CD4-positive, alpha-beta T cell treated with Interleukin-6 at 100 ng/mL for 8 hours (primary cell): ENCODE data around the gene CADM4.

Experiments used
- DNase-seq: peaks from one replicate; pipeline ENCODE4 v3.0.0-alpha.2; 2020; ENCODE audit warnings: mixed read lengths, low spot score

CADM4 gene

GRCh38 chr19:43634506-43634871 is 5.2 kb downstream of the CADM4 start:
- DNase-seq, result no peak

- DNase-seq, result no peak
Measured at GRCh38 chr19:43634068-43634467, 5.6 kb downstream of the CADM4 start.

GRCh38 chr19:43633520-43633919 is 6.1 kb downstream of the CADM4 start:
- no peak for DNase-seq

GRCh38 chr19:43631491-43631890 is 8.2 kb downstream of the CADM4 start:
- no peak for DNase-seq

- no peak for DNase-seq
Measured at GRCh38 chr19:43628646-43629326, 10.9 kb downstream of the CADM4 start.

GRCh38 chr19:43626838-43627237 is 12.8 kb downstream of the CADM4 start:
- no peak for DNase-seq

GRCh38 chr19:43625918-43626579 is 13.6 kb downstream of the CADM4 start:
- no peak for DNase-seq

GRCh38 chr19:43624933-43625332 is 14.7 kb downstream of the CADM4 start:
- peak; percentile 84 for DNase-seq

GRCh38 chr19:43623889-43624670 is 15.6 kb downstream of the CADM4 start:
- no peak for DNase-seq

GRCh38 chr19:43622956-43623355 is 16.7 kb downstream of the CADM4 start:
- no peak for DNase-seq

- DNase-seq, result no peak
Measured at GRCh38 chr19:43622070-43622469, 17.6 kb downstream of the CADM4 start.

GRCh38 chr19:43620061-43621001 is 19.3 kb downstream of the CADM4 start:
- no peak for DNase-seq

GRCh38 chr19:43619262-43620060 is 20.2 kb downstream of the CADM4 start, which contains the start of gene ZNF428:
TSS of gene ZNF428 (minus strand) at chr19:43619629. CDS start at chr19:43614304, 5,325 bp downstream.
- peak; percentile 86 for DNase-seq

GRCh38 chr19:43618921-43619261 is 20.8 kb downstream of the CADM4 start:
- DNase-seq, result peak; percentile 25

GRCh38 chr19:43616954-43617353 is 22.7 kb downstream of the CADM4 start:
- no peak for DNase-seq

GRCh38 chr19:43616306-43616705 is 23.3 kb downstream of the CADM4 start:
- DNase-seq, result no peak

GRCh38 chr19:43612374-43612773 is 27.3 kb downstream of the CADM4 start:
- no peak for DNase-seq

- no peak for DNase-seq
Measured at GRCh38 chr19:43611788-43612187, 27.9 kb downstream of the CADM4 start, which contains the start of gene SRRM5. TSS of gene SRRM5 (plus strand) at chr19:43612088. CDS start at chr19:43612122, 34 bp downstream.

- DNase-seq, result no peak
Measured at GRCh38 chr19:43610493-43610892, 29.2 kb downstream of the CADM4 start.

- DNase-seq, result no peak
Measured at GRCh38 chr19:43609872-43610271, 29.8 kb downstream of the CADM4 start.
